IMR-90 (cell line): ENCODE results near the gene C20orf144. TPM values are rescaled to one million over a fixed set of nuclear protein-coding genes. Genes with fewer than 3 reads are reported as not detected.

Source experiments
- ATAC-seq: fragments of 200-7000 bp; cut with Tn5 transposase; 2 replicates; pipeline ENCODE4 v1.9.1; 2020; ENCODE audit warnings: low read depth, mild to moderate bottlenecking, moderate library complexity
- BruUV-seq: library from RNA; stranded (reverse); fragments of 400-500 nt; replicated peaks from 2 replicates; lab custom pipeline; 2021; lab: Mats Ljungman, UMichigan
- CTCF ChIA-PET: fragments of 300-600 bp; formaldehyde crosslinking; extraction: SDS; loops from one replicate; lab custom pipeline; 2021; ENCODE audit warnings: antibody characterized with exemption; lab: Yijun Ruan, JAX
- POLR2A ChIA-PET: fragments of 300-600 bp; sonication (Branson Sonifier 250); formaldehyde crosslinking; loops from one replicate; lab custom pipeline; 2022; ENCODE audit warnings: antibody characterized with exemption; ENCODE audit not compliant: unreplicated experiment; lab: Charles Lee
- DNase-seq: peaks from one replicate; pipeline ENCODE4 v3.0.0; 2013
- H2AFZ ChIP-seq: replicated peaks from 2 replicates; pipeline ENCODE3; 2013; ENCODE audit warnings: low read length, mild to moderate bottlenecking; ENCODE audit not compliant: poor library complexity
- H2AK5ac ChIP-seq: 2 replicates; pipeline ENCODE4 v1.6.1; 2013; ENCODE audit warnings: low read depth, low read length, inconsistent platforms
- H2AK9ac ChIP-seq: replicated peaks from 2 replicates; pipeline ENCODE3; 2013; ENCODE audit warnings: mild to moderate bottlenecking, low read depth, low read length, moderate library complexity; ENCODE audit not compliant: poor library complexity
- H2BK120ac ChIP-seq: 2 replicates; pipeline ENCODE4 v1.6.1; 2013; ENCODE audit warnings: low read depth, low read length, inconsistent platforms
- H2BK15ac ChIP-seq: 3 replicates; pipeline ENCODE4 v1.6.1; 2013; ENCODE audit warnings: low read depth, low read length, inconsistent platforms
- H2BK20ac ChIP-seq: 2 replicates; pipeline ENCODE4 v1.6.1; 2013; ENCODE audit warnings: low read depth, mild to moderate bottlenecking, inconsistent platforms, low read length, moderate library complexity
- H2BK5ac ChIP-seq: 2 replicates; pipeline ENCODE4 v1.6.1; 2013; ENCODE audit warnings: mild to moderate bottlenecking, low read depth, low read length, inconsistent platforms; ENCODE audit not compliant: poor library complexity, severe bottlenecking
- H3K14ac ChIP-seq: replicated peaks from 2 replicates; pipeline ENCODE4 v1.6.1; 2013; ENCODE audit warnings: low read depth, low read length, inconsistent platforms
- H3K18ac ChIP-seq: 2 replicates; pipeline ENCODE4 v1.6.1; 2013; ENCODE audit warnings: low read depth, low read length, control low read depth
- H3K23ac ChIP-seq: 2 replicates; pipeline ENCODE4 v1.6.1; 2013; ENCODE audit warnings: low read depth, low read length, inconsistent platforms
- H3K27ac ChIP-seq: 2 replicates; pipeline ENCODE4 v1.5.1; 2013; ENCODE audit warnings: mild to moderate bottlenecking, control low read depth, low read length; ENCODE audit not compliant: insufficient read depth
- H3K27me3 ChIP-seq: 2 replicates; pipeline ENCODE4 v1.6.1; 2013; ENCODE audit warnings: low read length; ENCODE audit not compliant: control insufficient read depth, insufficient read depth
- H3K36me3 ChIP-seq: 2 replicates; pipeline ENCODE4 v1.6.1; 2013; ENCODE audit warnings: low read length, mixed read lengths; ENCODE audit not compliant: control insufficient read depth, insufficient read depth
- H3K4ac ChIP-seq: 2 replicates; pipeline ENCODE4 v1.6.1; 2013; ENCODE audit warnings: low read depth, low read length, inconsistent platforms
- H3K4me1 ChIP-seq: 2 replicates; pipeline ENCODE4 v1.6.1; 2013; ENCODE audit warnings: low read length, mixed read lengths; ENCODE audit not compliant: control insufficient read depth, insufficient read depth
- H3K4me2 ChIP-seq: 2 replicates; pipeline ENCODE4 v1.6.1; 2013; ENCODE audit warnings: low read depth, mild to moderate bottlenecking, control low read depth, low read length, moderate library complexity
- H3K4me3 ChIP-seq: 2 replicates; pipeline ENCODE4 v1.5.1; 2013; ENCODE audit warnings: low read depth, mild to moderate bottlenecking, control low read depth, low read length, moderate library complexity; ENCODE audit not compliant: insufficient read depth
- H3K56ac ChIP-seq: 2 replicates; pipeline ENCODE4 v1.6.1; 2013; ENCODE audit warnings: low read length, inconsistent platforms; ENCODE audit not compliant: insufficient read depth; ENCODE audit errors: extremely low read depth
- H3K79me1 ChIP-seq, 2 experiments: 2 replicates each; pipeline ENCODE4 v1.6.1; 2013; ENCODE audit warnings: low read length in 2 of 2, inconsistent platforms in 1 of 2, low read depth in 1 of 2
- H3K9ac ChIP-seq: 2 replicates; pipeline ENCODE4 v1.6.1; 2013; ENCODE audit warnings: low read depth, low read length, control low read depth
- H3K9me1 ChIP-seq: 2 replicates; pipeline ENCODE4 v1.6.1; 2013; ENCODE audit warnings: low read length, inconsistent platforms; ENCODE audit not compliant: insufficient read depth
- H3K9me3 ChIP-seq: 2 replicates; pipeline ENCODE4 v1.6.1; 2013; ENCODE audit warnings: low read length; ENCODE audit not compliant: control insufficient read depth, insufficient read depth
- H4K20me1 ChIP-seq: 2 replicates; pipeline ENCODE4 v1.6.1; 2013; ENCODE audit warnings: low read length, inconsistent platforms; ENCODE audit not compliant: insufficient read depth
- H4K5ac ChIP-seq: 2 replicates; pipeline ENCODE4 v1.6.1; 2013; ENCODE audit warnings: mild to moderate bottlenecking, low read depth, low read length, control low read depth
- H4K8ac ChIP-seq, 2 experiments: 2 replicates each; pipeline ENCODE4 v1.6.1; 2013; ENCODE audit warnings: low read depth in 2 of 2, low read length in 2 of 2, control low read depth in 1 of 2, inconsistent platforms in 1 of 2
- H4K91ac ChIP-seq: 2 replicates; pipeline ENCODE4 v1.6.1; 2013; ENCODE audit warnings: low read depth, low read length, inconsistent platforms; ENCODE audit not compliant: insufficient read depth
- CTCF ChIP-seq: conservative IDR thresholded peaks from 2 replicates; pipeline ENCODE4 v1.5.1; 2012; ENCODE audit warnings: mild to moderate bottlenecking, low read depth, low read length, improper control_type of control experiment
- ELK1 ChIP-seq: fragments of 150-350 bp; IDR thresholded peaks from 2 replicates; pipeline ENCODE4 v1.6.1; 2016; ENCODE audit warnings: low read depth, mild to moderate bottlenecking, low read length, moderate library complexity, borderline replicate concordance
- MXI1 ChIP-seq: IDR thresholded peaks from 2 replicates; pipeline ENCODE4 v1.6.1; 2012; ENCODE audit warnings: low read depth, mild to moderate bottlenecking, low read length, moderate library complexity, borderline replicate concordance
- SMC3 ChIP-seq: fragments of 150-350 bp; IDR thresholded peaks from 2 replicates; pipeline ENCODE4 v1.6.1; 2016; ENCODE audit warnings: low read depth, mild to moderate bottlenecking, antibody characterized with exemption, low read length, moderate library complexity
- USF2 ChIP-seq: fragments of 150-350 bp; IDR thresholded peaks from 2 replicates; pipeline ENCODE4 v1.6.1; 2017; ENCODE audit warnings: mild to moderate bottlenecking, antibody characterized with exemption, low read length, low read depth
- whole genome bisulfite sequencing, 2 experiments: methylation state at CpG; one replicate each; pipeline versions ENCODE4 v1.1.5 to v1.1.7; 2013; ENCODE audit warnings: missing lambda C conversion rate in 2 of 2; ENCODE audit not compliant: insufficient read length in 1 of 2; ENCODE audit errors: extremely low coverage in 2 of 2; 5-methylcytosine and 5-hydroxymethylcytosine counted together
- dilution Hi-C: fragments of 300-500 bp; cut with HindIII; formaldehyde crosslinking; loops from one replicate; pipeline ENCODE4 v1.14.3; 2018; ENCODE audit warnings: low sequenced_read_pairs; ENCODE audit not compliant: unreplicated experiment
- in situ Hi-C: fragments of 300-500 bp; cut with MboI; formaldehyde crosslinking; loops from 3 replicates; pipeline ENCODE4 v1.14.3; 2019; ENCODE audit warnings: low sequenced_read_pairs, inconsistent platforms, mixed read lengths
- intact Hi-C: fragments of 100-400 bp; cut with micrococcal nuclease; formaldehyde crosslinking; loops from 2 replicates; pipeline ENCODE4 v1.10.0; 2022
- polyA plus RNA-seq, 3 experiments: library from polyadenylated mRNA; depleted of rRNA; stranded (reverse); fragments of >200 nt; gene quantifications; 2 replicates each; pipeline ENCODE4 v1.2.3, GENCODE V29; 2012; ENCODE audit warnings: low replicate concordance in 1 of 3
- total RNA-seq: library from RNA; depleted of rRNA; stranded (reverse); fragments of >200 nt; gene quantifications from 2 replicates; pipeline ENCODE4 v1.2.3, GENCODE V29; 2012

C20orf144 gene
- total and polyA plus RNA-seq, 2 of the 4 experiments (the other 2 are of a cell fraction): under 0.01 to 0.19 TPM

GRCh38 chr20:33646191-33646590 is 15.9 kb upstream of the C20orf144 start:
- ChIA-PET POLR2A (no interaction called here), CTCF (no interaction called here)
- intact Hi-C loops (no loop called here), dilution Hi-C loops (no loop called here), in situ Hi-C loops (no loop called here)
- Histone ChIP-seq H3K9me3 (no peaks in the 10 kb centered on the region), H3K4ac (no peak overlapping the region), H2BK120ac (no peak overlapping the region), H4K5ac (no peak overlapping the region), H3K79me1 (no peaks in the 10 kb centered on the region; a peak in 1 of 4 replicates), H4K8ac (no peak overlapping the region), H2AK5ac (no peak overlapping the region), H3K36me3 (peaks cover 29% of the 10 kb centered on the region), H2BK5ac (no peak overlapping the region), H4K20me1 (peaks cover 9% of the 10 kb centered on the region; the same call in 1 of the 2 replicates), H3K9ac (no peak overlapping the region), H3K18ac (no peak overlapping the region), H3K4me3 (no peak overlapping the region), H3K14ac (no peak overlapping the region), H3K27me3 (no peaks in the 10 kb centered on the region), H3K9me1 (peaks cover 14% of the 10 kb centered on the region; the same call in 1 of the 2 replicates), H3K56ac (no peak overlapping the region), H2BK15ac (no peak overlapping the region), H2BK20ac (no peak overlapping the region), H2AFZ (no peak overlapping the region), H3K4me1 (0 out of 2 replicates have a peak, but pooled peaks cover 3% of the 10 kb centered on the region), H3K27ac (no peak overlapping the region), H3K4me2 (no peak overlapping the region), H2AK9ac (no peak overlapping the region), H3K23ac (no peak overlapping the region), H4K91ac (no peak overlapping the region)
- no peak for TF ChIP-seq ELK1
- TF ChIP-seq USF2: no peak
- no peak for TF ChIP-seq CTCF
- TF ChIP-seq MXI1: no peak
- TF ChIP-seq SMC3: no peak
- no TSS peak for BruUV-seq
- ATAC-seq (no peak), DNase-seq (no peak)
- WGBS, 2 experiments: no CpG with 5 or more reads among the region's 5 CpGs
